Right atrium auricular region (tissue), 2 donors: Measurements from ENCODE around the gene ADAMTS10. TPM values are rescaled to one million over a fixed set of nuclear protein-coding genes. Genes with fewer than 3 reads are reported as not detected.
"Not testable (repeated sequence)": the region's sequence is repeated elsewhere in the genome, so short reads cannot be mapped to it uniquely, and the experiment has no call there.

Source experiments
- DNase-seq: peaks from one replicate; pipeline ENCODE4 v3.0.0-alpha.2; 2019; ENCODE audit warnings: low spot score
- H3K27ac ChIP-seq, 2 donors: fragments of 200-600 bp; sonication (generic); 1 replicate in 1 of 2; 2 replicates in 1 of 2; pipeline ENCODE4 v1.5.1; 2016 to 2019
- H3K27me3 ChIP-seq, 2 donors: fragments of 200-600 bp; sonication (generic); one replicate each; pipeline versions ENCODE4 v1.5.1 to v1.6.0; 2017 to 2019
- H3K36me3 ChIP-seq: fragments of 200-600 bp; sonication (generic); one replicate; pipeline ENCODE4 v1.5.1; 2016
- H3K4me1 ChIP-seq, 2 donors: fragments of 200-600 bp; sonication (generic); one replicate each; pipeline versions ENCODE4 v1.5.1 to v1.6.0; 2017 to 2019
- H3K4me3 ChIP-seq, 2 donors: fragments of 200-600 bp; sonication (generic); 1 replicate in 1 of 2; 2 replicates in 1 of 2; pipeline ENCODE4 v1.5.1; 2017 to 2019; ENCODE audit warnings: mild to moderate bottlenecking in 1 of 2, moderate library complexity in 1 of 2
- H3K9me3 ChIP-seq, 2 donors: fragments of 200-600 bp; sonication (generic); one replicate each; pipeline ENCODE4 v1.5.1; 2019
- CTCF ChIP-seq, 2 donors: fragments of 200-600 bp; sonication (generic); IDR thresholded peaks; one replicate each; pipeline ENCODE4 v1.5.1; 2019; ENCODE audit warnings: antibody characterized with exemption in 2 of 2
- total RNA-seq, 2 donors: library from RNA; depleted of rRNA; stranded (reverse); fragments of >200 nt; gene quantifications; one replicate each; pipeline ENCODE4 v1.1.0, GENCODE V29; 2016

ADAMTS10 gene
- total RNA-seq, 2 donors from 2014 or later: 13.1 to 14.9 TPM

DNA sequence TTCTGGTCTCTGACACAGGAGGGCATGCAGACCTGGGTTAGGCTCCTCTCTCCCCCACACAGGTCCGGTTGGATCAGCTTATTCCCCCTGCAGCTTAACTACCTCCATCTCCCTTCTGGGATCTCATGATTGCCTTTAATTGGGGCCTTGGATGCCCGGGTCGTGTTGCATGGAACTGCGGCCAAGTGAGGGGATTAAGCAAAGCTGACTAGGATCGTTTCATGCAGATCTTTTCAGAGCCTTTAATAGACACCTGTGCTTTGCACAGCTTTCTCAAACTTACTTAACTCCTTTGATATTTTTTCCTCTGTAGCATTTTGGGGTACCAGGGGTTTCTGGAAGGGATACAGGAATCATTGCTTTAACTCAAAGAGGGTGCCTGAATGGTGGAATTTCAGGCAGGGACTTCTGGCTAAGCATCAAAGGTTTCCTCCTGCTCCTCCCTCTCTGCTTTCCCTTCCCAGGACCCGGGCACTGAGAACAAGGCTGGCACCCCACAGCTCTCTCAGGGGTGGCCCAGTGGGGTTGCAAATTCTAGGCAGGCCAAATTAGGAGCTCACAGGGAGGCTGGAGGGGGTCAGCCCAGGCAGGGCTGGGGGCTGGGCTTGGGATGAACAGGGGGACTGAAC, 20.4 kb upstream of the ADAMTS10 start:
- H3K9me3 ChIP-seq: peaks cover 0 to 27% of the 10 kb centered on the region in 2 donors
- DNase-seq: no peak
- H3K36me3 ChIP-seq: no peaks in the 10 kb centered on the region
- no peaks in the 10 kb centered on the region for H3K27me3 ChIP-seq
- no peaks in the 10 kb centered on the region for H3K4me1 ChIP-seq
- no peak overlapping the region for H3K4me3 ChIP-seq
- no peak overlapping the region for H3K27ac ChIP-seq
- TF ChIP-seq CTCF (IDR thresholded peaks at IDR 0.05): no peak

- H3K27ac ChIP-seq: no peak within 1 kb of the TSS
- H3K4me1 ChIP-seq: no peaks in the 10 kb centered on the region
- no peak within 1 kb of the TSS for H3K4me3 ChIP-seq
Observed at GRCh38 chr19:8629996-8630683, 19.6 kb upstream of the ADAMTS10 start, which contains the start of gene NFILZ. NFILZ (plus strand) TSS chr19:8630633; CDS start chr19:8676766, 46,133 bp downstream.

GRCh38 chr19:8629184-8629583, 18.7 kb upstream of the ADAMTS10 start:
- no peaks in the 10 kb centered on the region for H3K27me3 ChIP-seq
- peaks cover 0 to 27% of the 10 kb centered on the region in 2 donors for H3K9me3 ChIP-seq
- no peaks in the 10 kb centered on the region for H3K4me1 ChIP-seq
- no peak for TF ChIP-seq CTCF (IDR thresholded peaks at IDR 0.05)
- H3K4me3 ChIP-seq: no peak overlapping the region
- H3K27ac ChIP-seq: no peak overlapping the region
- no peaks in the 10 kb centered on the region for H3K36me3 ChIP-seq
- DNase-seq: no peak

More at GRCh38 chr19:8629996-8630683, 19.6 kb upstream of the ADAMTS10 start, which contains the start of gene NFILZ:
- Histone ChIP-seq H3K27me3 (no peaks in the 10 kb centered on the region), H3K9me3 (peaks cover 0 to 27% of the 10 kb centered on the region in 2 donors), H3K36me3 (no peaks in the 10 kb centered on the region)
- DNase-seq: no peak
- TF ChIP-seq CTCF (IDR thresholded peaks at IDR 0.05): no peak

- no peaks in the 10 kb centered on the region for H3K4me1 ChIP-seq
- H3K9me3 ChIP-seq: peaks cover 0 to 27% of the 10 kb centered on the region in 2 donors
- no peak overlapping the region for H3K27ac ChIP-seq
- H3K27me3 ChIP-seq: no peaks in the 10 kb centered on the region
- DNase-seq: no peak
- TF ChIP-seq CTCF (IDR thresholded peaks at IDR 0.05): no peak
- H3K36me3 ChIP-seq: no peaks in the 10 kb centered on the region
- H3K4me3 ChIP-seq: no peak overlapping the region
Observed at GRCh38 chr19:8626842-8627241, 16.3 kb upstream of the ADAMTS10 start.

DNA sequence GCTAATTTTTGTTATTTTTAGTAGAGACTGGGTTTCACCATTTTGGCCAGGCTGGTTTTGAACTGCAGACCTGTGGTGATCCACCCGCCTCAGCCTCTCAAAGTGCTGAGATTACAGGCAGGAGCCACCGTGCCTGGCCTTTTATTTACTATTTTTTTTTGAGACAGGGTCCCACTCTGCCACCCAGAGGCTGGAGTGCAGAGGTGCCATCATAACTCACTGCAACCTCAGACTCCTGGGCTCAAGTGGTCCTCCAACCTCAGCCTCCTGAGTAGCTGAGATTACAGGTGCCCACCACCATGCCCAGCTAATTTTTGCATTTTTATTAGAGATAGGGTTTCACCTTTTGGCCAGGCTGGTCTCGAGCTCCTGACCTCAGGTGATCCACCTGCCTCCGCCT, 12.4 kb upstream of the ADAMTS10 start:
- H3K27ac ChIP-seq, H3K9me3 ChIP-seq, H3K36me3 ChIP-seq, DNase-seq, H3K4me3 ChIP-seq, H3K4me1 ChIP-seq, H3K27me3 ChIP-seq: not testable (repeated sequence)

DNA sequence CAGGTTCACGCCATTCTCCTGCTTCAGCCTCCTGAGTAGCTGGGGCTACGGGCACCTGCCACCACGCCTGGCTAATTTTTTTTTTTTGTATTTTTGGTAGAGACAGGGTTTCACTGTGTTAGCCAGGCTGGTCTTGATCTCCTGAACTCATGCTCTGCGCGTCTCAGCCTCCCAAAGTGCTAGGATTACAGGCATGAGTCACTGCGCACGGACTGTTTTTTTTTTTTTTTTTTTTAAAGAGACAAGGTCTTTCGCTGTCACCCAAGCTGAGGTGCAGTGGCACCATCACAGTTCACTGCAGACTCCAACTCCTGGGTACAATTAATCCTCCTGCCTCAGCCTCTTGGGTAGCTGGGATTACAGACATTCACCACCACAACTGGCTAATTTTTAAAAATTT, 8.2 kb upstream of the ADAMTS10 start:
- Histone ChIP-seq H3K27ac (no peak overlapping the region), H3K36me3 (no peaks in the 10 kb centered on the region), H3K4me1 (no peaks in the 10 kb centered on the region), H3K9me3 (no peaks in the 10 kb centered on the region), H3K4me3 (no peak overlapping the region), H3K27me3 (no peaks in the 10 kb centered on the region)
- no peak for TF ChIP-seq CTCF (IDR thresholded peaks at IDR 0.05)
- no peak for DNase-seq
